Measurements from ENCODE around the gene CAPN10. TPM values are rescaled to one million over a fixed set of nuclear protein-coding genes. Genes with fewer than 3 reads are reported as not detected.
"Not testable (repeated sequence)": the region's sequence is repeated elsewhere in the genome, so short reads cannot be mapped to it uniquely, and the experiment has no call there.

Gene CAPN10, protein sequence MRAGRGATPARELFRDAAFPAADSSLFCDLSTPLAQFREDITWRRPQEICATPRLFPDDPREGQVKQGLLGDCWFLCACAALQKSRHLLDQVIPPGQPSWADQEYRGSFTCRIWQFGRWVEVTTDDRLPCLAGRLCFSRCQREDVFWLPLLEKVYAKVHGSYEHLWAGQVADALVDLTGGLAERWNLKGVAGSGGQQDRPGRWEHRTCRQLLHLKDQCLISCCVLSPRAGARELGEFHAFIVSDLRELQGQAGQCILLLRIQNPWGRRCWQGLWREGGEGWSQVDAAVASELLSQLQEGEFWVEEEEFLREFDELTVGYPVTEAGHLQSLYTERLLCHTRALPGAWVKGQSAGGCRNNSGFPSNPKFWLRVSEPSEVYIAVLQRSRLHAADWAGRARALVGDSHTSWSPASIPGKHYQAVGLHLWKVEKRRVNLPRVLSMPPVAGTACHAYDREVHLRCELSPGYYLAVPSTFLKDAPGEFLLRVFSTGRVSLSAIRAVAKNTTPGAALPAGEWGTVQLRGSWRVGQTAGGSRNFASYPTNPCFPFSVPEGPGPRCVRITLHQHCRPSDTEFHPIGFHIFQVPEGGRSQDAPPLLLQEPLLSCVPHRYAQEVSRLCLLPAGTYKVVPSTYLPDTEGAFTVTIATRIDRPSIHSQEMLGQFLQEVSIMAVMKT
- 15.4 and 22.2 TPM in 2 replicates for total RNA-seq (2014; rRNA removed; shearing (Covaris generic))

DNA sequence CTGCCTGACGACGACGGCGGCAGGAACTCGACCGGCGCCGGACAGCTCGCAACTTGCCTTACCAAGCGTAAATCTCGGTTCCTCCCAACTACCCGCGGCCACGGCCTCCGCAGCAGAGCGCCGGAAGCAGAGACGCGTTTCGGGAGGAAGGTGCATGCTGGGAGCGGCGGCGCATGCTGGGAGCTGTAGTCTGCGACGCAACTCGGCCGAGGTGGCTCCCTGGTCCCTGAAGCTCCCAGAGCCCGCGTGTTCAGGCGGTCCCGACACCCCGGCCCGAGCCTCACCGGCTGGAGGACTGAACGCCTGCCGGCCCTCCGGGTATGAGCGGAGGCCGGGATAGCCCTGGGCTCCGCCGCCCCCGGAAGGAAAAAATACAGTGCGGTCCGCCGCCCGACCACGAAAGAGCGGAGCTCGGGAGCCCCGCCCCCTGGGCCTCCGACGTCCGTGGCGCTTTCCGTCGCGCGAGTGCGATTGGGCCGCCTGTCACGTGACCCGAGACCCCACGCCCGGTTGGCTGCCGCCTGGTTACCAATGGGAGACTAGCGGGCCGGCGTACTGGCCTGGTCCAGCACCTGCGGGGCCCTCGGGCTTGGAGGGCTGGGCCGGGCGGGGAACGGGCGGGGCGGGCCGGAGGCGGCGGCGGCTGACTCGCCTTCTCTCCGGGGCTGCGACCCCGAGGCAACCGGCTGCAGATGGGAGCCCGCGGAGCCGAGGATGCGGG, at the start of gene CAPN10:
Gene CAPN10 (plus strand): TSS at position 537 of the 721 bp plus-strand sequence. CDS start 178 bp downstream, at position 715.
- peak; percentile 90 for DNase-seq (ENCODE audit: low spot score)

- DNase-seq (ENCODE audit: low spot score): no peak
These were observed 48.3 kb upstream of the CAPN10 start for GRCh38 chr2:240538031-240538780.

DNA sequence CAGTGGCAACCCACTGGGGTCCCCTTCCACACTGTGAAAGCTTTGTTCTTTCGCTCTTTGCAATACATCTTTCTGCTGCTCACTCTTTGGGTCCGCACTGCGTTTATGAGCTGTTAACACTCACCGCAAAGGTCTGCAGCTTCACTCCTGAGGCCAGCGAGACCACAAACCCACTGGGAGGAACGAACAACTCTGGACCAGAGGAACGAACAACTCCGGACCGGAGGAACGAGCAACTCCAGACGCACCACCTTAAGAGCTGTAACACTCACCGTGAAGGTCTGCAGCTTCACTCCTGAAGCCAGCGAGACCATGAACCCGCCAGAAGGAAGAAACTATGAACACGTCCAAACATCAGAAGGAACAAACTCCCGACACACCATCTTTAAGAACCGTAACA, 47.4 kb upstream of the CAPN10 start:
- DNase-seq (ENCODE audit: low spot score): not testable (repeated sequence)

- no peak for DNase-seq (ENCODE audit: low spot score)
These were observed 46.6 kb upstream of the CAPN10 start for GRCh38 chr2:240539906-240540305.

GRCh38 chr2:240551288-240551687, 35.2 kb upstream of the CAPN10 start:
- DNase-seq (ENCODE audit: low spot score): no peak

- no peak for DNase-seq (ENCODE audit: low spot score)
These were observed 34.7 kb upstream of the CAPN10 start for GRCh38 chr2:240551811-240552210.

- no peak for DNase-seq (ENCODE audit: low spot score)
These were observed 32.5 kb upstream of the CAPN10 start for GRCh38 chr2:240553956-240554480.

GRCh38 chr2:240554767-240555493, 31.6 kb upstream of the CAPN10 start:
- no peak for DNase-seq (ENCODE audit: low spot score)

DNA sequence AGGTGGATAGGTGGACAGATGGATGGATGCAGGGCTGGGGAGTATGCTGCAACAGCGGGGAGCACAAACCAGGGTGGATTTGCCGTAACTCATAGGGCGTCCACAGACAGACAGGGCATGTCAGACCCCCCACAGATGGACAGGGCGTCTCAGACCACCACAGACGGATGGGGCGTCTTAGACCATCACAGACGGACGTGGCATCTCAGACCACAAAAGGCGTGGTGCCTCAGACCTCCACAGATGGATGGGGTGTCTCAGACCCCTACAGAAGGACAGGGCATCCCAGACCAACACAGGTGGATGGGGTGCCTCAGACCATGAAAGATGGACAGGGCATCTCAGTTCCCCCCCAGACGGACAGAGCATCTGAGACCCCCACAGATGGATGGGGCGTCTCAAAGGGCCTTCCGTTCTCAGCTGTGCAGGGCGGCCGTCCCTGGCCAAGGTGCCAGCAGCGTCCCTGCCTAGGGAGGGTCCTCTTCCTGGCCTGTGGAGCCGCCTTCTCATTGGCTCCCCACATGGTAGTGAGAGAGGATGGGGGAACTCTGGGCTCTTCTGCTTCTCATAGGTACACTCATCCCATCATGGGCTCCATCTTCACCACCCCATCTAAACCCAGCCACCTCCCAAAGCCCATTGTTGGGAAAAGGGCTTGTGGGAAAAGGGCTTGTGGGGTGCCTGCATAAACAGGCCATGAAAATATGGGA, 30.8 kb upstream of the CAPN10 start:
- no peak for DNase-seq (ENCODE audit: low spot score)

- no peak for DNase-seq (ENCODE audit: low spot score)
These were observed 29.9 kb upstream of the CAPN10 start for GRCh38 chr2:240556553-240557100.

- DNase-seq (ENCODE audit: low spot score): no peak
These were observed 29.3 kb upstream of the CAPN10 start for GRCh38 chr2:240557101-240557751.

- DNase-seq (ENCODE audit: low spot score): no peak
These were observed 28.7 kb upstream of the CAPN10 start, which contains the start of gene ANKMY1 for GRCh38 chr2:240557808-240558207. Gene ANKMY1 (minus strand): TSS chr2:240557988. CDS start chr2:240557335, 653 bp downstream.

DNA sequence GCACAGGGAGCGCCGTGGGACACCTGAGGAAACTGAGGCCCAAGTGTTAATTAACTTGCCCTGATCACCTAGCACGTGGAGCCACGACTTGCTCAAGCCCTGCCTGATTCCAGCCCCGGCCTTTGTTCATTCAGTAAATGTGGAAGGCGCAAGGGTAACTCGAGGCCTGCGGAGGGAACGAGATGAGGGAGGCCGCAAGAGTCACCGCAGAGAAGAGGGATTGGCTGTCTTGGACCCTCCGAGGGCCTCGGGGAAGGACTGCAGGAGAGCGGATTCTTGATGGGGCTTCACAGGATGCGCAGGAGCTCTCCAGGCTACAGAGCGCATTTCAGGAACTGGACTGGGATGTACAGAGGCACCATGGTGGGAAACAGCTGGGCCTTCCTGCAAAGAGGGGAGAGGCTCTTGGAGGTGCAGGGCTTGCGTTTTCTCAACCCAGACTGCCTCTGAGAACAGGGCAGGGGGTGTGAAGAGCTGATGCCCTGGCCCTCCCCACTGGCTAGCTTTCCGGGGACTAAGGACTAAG, 28.2 kb upstream of the CAPN10 start:
- DNase-seq (ENCODE audit: low spot score): no peak

DNA sequence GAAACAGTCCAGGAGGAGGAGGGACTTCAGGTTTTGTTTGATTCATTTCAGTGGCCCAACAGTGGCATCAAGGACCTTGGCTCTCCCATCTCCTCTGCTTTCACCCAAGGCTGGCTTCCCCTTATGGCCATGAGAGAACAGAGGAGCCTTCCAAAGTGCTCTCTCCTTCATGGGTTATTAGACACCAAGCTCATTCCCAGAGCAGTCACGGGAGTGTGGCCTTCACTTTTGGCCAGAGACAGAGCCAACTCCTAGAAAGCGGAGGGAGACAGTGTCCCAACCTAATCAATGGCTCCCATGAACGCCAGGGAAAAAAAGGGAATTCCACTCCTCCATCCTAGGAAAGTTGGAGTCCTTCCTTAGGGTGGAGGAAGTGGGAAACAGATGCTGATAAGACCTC, 27.2 kb upstream of the CAPN10 start:
- DNase-seq (ENCODE audit: low spot score): no peak

- peak; percentile 75 for DNase-seq (ENCODE audit: low spot score)
These were observed 26.5 kb upstream of the CAPN10 start, which contains the start of gene DUSP28 for GRCh38 chr2:240560084-240560479. Gene DUSP28 (plus strand): TSS chr2:240560357. CDS start chr2:240560685, 328 bp downstream.

DNA sequence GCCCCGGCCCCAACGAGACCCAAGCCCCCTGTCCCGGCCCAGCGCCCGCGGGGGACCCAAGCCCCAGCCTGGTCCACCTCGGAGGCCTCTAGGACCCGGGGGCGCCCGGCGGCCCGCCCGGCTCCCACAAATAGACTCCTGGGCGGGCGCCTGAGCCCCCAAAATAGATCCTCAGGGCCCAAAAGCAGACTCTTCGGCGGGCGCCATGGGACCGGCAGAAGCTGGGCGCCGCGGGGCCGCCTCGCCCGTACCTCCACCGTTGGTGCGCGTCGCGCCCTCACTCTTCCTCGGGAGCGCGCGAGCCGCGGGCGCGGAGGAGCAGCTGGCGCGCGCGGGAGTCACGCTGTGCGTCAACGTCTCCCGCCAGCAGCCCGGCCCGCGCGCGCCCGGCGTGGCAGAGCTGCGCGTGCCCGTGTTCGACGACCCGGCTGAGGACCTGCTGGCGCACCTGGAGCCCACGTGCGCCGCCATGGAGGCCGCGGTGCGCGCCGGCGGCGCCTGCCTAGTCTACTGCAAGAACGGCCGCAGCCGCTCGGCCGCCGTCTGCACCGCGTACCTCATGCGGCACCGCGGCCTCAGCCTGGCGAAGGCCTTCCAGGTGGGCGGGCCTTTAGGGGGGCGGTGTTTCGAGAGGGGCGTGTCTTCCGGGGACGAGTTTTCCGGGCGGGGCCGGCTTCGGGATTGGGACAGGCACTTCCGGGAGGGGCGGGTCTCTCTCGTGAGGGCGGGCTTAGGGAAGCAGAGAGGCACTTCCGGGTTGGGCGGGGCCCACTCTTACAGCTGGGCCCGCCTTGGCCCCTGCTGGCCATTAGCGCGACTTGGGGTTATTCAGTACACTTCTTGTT, 25.8 kb upstream of the CAPN10 start:
- peak; percentile 97 for DNase-seq (ENCODE audit: low spot score)

- peak; percentile 80 for DNase-seq (ENCODE audit: low spot score)
These were observed 25.1 kb upstream of the CAPN10 start for GRCh38 chr2:240561325-240561971.
